NCI-H2171 treated with DMSO at 0.1 percent for 48 hours (cell line): ENCODE results near the gene CCDC85A.

Source experiments
- DNase-seq: peaks from one replicate; lab custom pipeline; 2025; lab: John Stamatoyannopoulos, UW

The CCDC85A gene

DNA sequence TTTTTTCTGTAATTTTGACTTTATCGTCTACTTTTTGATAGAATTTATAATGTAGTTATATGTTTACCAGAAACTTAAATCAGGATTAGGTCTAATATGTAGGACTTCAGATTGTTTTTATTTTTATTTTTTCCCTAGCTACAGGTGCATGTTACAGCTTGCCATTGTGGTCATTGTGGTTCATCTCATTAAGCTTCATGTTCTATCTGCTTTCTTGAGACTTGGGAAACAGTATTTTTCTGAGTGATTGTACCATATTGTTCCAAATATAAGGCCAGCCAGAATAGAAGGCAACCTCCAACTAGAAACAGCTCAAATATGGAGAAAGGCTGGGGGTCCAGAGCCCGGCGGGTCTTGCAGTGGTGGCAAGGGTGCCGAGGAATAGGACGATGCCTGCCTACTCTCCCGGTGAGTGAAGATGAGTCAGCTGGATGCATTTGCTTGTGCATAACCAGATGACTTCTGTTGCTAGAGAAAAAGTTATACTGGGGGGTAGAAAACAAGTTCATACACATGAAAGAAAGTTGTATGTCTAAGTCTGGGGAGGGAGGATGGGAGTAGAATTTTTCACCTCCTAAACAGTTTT lies 188.4 kb downstream of the CCDC85A start:
- DNase-seq, result no peak

DNA sequence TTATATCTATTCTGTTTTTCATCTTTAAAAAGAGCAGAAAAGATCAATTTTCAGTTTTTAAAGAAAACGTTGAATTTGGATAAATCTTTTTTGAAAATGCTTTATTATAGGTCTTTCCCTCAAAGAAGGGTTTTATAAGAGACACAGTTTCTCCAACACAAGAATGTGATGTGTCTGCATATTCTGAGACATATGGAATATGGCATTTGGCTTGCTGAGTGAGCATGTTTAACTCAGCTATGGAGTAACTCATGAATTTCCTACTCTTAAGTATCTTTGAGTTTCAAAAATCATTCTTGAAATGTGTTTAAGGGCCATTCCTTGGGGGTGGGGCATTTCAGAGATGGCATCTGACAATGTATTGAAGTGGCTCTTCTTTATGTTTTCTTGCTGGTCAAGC lies 191.5 kb downstream of the CCDC85A start:
- no peak for DNase-seq

DNA sequence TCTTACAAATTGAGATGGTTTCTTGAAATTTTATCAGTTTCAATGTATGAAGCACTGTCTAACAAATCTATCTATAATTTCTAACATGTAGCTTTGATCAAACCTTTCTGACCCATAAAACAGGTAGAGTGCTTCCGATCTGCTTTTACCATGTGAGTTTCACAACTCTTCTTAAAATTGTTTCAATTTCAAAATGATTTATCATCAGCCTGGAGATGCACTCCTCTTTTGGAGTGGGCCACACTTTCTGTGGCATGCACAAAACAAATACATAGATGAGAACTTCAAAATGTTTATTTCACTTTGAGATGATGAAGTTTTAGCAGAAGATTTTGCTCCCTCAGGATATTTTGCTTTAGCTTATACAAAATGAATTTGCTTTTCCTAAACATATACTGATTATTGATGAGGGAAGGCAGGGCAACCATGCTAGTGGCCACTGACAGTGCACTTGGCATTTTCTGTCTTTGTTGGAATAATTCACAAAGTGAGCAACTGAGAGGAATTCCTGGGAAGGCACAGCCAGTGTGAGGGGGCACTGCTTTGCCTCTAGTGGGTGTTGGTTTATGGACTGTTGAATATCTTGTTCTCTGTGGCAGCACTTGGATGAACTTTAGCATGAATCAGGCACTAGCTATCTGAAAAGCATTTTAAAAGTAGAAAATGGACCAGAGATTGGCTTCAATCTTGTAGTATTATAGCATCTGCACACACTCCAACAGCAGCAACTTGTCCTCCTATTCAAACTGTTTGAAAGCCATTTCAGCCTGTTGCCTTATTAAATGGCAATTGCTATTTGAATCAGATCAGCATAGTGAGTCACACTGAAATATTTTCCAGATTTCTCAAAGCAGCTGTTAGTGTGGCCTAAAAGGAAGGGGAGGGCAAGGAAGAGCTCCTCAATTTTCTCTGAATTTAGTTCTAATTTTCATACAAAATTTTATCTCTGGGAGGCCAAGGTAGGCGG lies 193.2 kb downstream of the CCDC85A start:
- no peak for DNase-seq

DNA sequence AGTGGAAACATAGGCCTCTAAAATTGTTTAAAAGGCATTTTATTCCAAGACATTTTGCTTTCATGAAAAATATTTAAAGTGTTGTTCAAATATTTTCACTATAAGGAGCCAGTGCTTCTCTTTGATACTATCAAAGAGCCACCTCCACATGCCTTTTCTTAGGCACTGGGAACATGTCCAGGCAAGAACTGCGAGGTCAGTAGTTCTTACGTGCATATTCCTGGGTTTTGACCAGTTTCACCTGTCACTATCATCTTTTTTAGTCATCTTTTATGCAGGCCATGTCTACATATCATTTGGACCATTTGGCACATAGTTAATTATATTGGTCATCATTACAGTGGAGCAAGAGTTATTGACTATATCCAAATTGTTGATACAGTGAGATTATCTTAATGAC lies 195.3 kb downstream of the CCDC85A start:
- no peak for DNase-seq

DNA sequence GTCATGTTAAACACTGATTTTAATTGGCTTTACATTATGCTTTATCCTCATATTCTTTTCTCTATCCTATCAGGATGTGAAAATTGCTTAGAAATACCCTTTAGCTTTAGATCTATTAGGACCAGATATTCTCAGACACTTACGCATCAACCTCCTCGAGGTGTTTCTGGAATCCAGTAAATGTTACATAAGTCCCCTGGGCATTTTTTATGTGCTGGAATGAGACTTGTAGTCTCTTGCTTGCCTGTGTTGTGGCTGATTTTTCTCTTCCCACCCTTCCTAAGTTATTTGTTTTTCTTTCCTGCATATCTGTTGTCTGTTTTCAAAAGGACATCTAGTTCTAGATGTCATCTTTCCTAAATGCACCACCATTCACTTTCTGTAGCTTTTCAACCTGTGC lies 197.1 kb downstream of the CCDC85A start:
- no peak for DNase-seq

DNA sequence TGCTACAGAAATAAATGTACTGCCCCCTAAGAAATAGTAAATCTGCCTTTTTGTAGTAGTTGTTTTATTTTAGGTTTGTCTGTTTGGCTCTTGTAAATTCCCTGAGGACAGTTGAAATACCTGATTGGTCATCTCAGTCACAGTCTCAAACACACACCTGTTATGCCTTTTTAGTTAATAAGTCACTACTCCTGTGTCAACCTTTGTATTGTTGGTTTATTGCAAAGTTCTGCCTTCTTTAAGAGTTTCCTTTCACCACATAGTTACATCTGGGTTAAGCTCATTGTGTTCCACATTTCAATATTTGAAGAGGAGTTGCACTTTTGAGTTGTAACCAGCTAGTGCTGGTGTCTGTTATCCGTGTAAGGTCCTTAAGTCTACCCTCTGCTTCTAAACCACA lies 198.7 kb downstream of the CCDC85A start:
- no peak for DNase-seq

DNA sequence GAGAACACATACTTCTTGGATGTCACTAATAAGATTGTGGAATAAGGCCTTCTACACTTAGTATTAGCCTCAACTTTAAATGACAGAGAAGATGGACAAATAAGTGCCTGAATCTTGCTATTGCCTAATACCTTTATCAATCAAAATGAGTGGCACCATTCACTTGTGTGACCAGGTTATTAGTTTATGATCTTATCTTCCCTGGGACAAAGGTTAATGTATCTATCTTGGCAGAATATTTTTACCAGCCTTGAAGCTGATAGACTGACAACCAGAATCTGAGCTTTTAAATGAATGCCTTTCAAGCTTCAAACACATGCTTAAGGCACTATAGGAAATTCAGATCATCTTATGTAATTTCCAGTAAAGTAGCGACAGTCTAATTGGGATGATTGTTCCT lies 202.9 kb downstream of the CCDC85A start:
- DNase-seq, result no peak

DNA sequence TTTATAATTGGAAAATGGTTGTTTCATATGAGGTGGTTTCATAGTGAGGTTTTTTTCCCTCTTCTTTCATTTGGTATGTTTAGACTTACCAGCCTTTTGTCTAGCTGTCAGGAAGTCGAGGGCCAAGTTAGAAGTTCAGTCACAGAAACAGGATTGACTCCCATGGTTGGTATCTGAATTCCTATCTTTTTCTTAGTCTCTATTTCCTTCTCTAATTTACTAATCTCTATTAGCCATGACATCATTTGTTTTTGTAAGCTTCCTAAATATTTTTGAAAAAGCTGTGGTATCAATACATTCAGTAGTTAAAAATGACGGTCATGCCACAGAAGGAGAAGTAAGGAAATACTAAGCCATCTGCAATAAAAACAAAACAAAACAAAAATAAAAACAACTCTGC lies 206.9 kb downstream of the CCDC85A start:
- no peak for DNase-seq

DNA sequence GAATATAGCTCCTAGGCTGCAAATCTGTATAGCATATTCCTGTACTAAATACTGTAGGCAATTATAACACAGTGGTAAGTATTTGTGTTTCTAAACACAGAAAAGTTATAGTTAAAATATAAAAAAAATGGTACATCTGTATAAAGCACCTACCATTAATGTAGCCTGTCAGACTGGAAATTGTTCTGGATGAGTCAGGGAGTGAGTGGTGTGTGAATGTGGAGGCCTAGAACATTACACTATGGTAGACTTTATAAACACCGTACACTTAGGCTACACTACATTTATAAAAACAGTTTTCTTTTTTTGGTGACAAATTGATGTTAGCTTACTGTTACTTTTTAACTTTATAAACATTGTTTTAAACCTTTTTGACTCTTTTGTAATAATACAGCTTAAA lies 226.3 kb downstream of the CCDC85A start:
- DNase-seq, result no peak

DNA sequence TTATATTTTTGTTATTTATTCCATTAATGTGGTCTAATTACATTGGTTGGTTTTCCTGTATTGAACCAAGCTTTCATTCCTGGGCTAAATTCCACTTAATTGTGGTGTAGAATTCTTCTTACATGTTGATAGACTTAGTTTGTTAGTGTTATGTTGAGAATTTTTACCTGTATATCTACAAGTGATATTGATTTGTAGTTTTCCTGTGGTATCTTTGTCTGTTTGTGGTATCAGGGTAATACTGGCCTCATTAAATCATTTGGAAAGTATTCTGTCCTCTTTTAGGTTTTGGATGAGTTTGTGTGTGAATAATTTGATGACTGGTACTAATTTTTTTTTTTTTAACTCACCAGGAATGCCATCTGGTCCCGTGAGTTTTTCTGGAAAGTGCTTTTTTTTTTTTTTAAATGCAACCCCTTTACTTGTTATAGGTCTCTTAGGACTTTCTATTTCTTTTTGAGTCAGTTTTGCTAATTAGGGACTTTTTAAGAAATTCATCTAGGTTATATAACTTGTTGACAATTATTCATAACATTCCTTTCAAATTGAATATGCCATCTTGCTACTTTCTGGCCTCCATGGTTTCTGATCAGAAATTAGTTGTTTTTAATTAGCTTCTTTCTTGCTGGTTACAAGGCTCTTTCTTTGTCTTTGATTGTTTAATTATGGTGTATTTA lies 232.8 kb downstream of the CCDC85A start:
- peak; percentile 61 for DNase-seq
